Subcutaneous adipose tissue (tissue), 4 donors: ENCODE measurements around the gene TLCD4. TPM values are rescaled to one million over a fixed set of nuclear protein-coding genes. Genes with fewer than 3 reads are reported as not detected.

Experiments
- total RNA-seq, 4 donors: library from RNA; depleted of rRNA; stranded (reverse); fragments of >200 nt; gene quantifications; one replicate each; pipeline ENCODE4 v1.1.0, GENCODE V29; 2016
- TF ChIP-seq, protein P1 (sequence below): fragments of 450-650 bp; IDR thresholded peaks from one replicate; pipeline ENCODE4 v1.5.1; 2016; ENCODE audit warnings: low read depth, mild to moderate bottlenecking, control low read depth, antibody characterized with exemption, moderate library complexity

The TLCD4 gene
- total RNA-seq, 4 donors from 2014 or later, result 6.8 to 26.9 (median 21.8) TPM

DNA sequence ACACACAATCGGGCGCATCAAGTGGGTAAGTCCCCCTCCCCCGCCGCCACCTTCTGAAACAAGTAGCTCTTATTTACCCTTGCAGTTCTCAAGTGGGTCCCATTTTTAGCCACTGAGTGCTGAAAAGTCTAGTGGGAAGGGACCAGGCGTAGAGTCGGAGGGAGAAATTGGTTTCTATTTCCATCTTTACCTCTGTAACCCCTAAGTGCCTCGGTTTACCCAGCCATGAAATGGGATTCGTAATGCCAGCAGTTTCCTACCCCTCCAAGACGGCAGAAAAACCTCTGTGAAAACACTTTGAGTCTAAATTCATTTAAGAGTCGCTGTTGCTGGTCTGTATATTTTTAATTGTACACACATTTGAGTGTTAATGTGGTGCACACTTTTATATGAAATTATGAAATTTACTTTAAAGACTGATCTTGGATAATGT lies 928 bp downstream of the TLCD4 start:
- TF ChIP-seq, protein P1, sequence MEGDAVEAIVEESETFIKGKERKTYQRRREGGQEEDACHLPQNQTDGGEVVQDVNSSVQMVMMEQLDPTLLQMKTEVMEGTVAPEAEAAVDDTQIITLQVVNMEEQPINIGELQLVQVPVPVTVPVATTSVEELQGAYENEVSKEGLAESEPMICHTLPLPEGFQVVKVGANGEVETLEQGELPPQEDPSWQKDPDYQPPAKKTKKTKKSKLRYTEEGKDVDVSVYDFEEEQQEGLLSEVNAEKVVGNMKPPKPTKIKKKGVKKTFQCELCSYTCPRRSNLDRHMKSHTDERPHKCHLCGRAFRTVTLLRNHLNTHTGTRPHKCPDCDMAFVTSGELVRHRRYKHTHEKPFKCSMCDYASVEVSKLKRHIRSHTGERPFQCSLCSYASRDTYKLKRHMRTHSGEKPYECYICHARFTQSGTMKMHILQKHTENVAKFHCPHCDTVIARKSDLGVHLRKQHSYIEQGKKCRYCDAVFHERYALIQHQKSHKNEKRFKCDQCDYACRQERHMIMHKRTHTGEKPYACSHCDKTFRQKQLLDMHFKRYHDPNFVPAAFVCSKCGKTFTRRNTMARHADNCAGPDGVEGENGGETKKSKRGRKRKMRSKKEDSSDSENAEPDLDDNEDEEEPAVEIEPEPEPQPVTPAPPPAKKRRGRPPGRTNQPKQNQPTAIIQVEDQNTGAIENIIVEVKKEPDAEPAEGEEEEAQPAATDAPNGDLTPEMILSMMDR, result no peak

DNA sequence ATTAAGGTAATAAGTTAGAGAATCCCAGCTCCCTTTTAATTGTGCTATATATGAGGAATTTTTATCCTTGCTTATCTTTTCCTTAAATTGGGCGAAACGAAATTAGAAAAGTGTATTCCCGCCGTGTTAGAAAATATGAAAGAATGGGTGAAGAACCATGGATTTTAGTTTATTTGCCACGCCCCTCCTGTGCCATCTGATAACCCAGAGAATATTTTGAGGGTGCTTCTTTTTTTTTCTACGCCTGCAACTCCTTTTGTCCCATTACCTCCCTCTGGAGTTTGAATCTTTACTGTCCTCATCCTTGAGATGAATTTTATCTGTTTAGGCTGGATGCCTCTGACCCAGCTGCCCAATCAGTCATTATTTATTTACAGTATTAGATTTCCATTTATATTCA lies 1.6 kb downstream of the TLCD4 start:
- TF ChIP-seq, protein P1, result no peak

DNA sequence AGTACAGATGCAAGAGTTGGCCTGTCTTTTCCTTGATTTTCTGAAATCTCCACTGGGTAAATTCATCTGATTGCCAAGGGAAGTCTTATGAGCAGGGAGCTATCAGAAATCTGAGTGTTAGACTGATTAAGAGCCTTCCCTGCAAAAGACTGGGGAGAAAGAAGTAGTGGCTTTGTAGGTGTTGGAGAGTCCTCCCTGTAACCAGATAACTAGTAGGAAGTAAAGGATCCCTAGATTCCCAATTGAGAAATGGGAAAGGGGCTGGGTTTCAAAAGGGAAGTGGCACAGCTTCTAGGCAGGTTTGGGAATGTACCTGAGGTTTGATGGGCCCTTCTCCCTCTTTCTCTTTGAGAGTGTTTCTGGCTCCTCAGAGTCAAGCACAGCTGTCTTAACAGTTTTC lies 2.1 kb downstream of the TLCD4 start:
- TF ChIP-seq, protein P1, result no peak

DNA sequence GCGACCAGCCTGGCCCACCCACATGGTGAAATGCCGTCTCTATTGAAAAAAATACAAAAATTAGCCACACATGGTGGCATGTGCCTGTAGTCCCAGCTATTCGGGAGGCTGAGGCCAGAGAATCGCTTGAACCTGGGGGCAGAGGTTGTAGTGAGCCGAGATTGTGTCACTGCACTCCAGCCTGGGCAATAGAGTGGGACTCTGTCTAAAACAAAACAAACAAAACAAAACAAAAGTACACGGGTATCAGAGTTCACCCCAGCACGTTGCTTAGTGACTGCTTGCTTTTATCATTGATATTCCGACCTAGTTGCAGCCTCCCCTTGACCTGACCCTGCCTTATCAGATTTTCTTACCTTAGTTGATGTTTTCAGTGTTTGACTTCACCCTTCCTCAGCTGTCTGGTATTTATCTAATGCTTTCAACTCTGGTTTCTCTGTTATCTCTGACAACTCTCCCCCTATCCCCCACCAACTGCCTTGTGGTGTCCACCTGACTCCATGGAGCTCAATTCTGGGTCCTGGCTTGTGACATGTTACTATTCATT lies 5.1 kb downstream of the TLCD4 start:
- TF ChIP-seq, protein P1, result no peak

DNA sequence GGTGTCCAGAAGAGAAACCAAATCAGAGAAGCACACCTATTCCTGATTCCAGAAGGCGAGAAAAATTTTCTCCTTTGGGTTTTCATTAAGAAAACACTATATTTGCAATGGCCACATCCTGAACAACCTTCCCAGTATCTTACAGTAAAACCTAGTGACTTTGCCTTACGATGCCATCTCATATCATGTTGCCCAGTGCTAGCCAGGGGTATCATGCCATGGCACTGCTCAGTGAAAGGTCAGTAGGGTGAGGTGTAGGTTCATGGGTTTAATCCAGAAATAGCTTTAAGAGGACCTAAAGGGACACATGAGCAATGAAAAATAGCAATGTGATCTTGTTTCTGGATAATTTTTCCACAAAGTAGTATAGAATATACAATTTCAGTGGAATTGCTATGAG lies 7.2 kb downstream of the TLCD4 start:
- TF ChIP-seq, protein P1, result no peak

DNA sequence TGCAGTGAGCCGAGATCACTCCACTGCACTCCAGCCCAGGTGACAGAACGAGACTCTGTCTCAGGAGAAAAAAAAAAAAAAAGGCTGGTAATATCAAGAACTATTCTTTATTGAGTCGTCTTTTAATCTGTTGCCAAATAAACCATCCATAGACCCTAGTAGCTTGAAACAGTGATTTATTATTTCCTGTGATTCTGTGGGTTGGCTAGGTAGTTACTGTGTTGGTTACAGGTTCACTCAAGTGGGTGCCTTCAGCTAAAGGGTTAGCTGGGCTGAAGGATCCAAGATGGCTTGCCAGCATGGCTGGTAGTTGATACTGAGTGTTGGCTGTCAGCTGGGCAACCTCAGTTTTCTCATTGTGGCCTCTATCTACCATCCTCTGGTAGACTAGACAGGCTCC lies 9.2 kb downstream of the TLCD4 start:
- TF ChIP-seq, protein P1, result no peak

DNA sequence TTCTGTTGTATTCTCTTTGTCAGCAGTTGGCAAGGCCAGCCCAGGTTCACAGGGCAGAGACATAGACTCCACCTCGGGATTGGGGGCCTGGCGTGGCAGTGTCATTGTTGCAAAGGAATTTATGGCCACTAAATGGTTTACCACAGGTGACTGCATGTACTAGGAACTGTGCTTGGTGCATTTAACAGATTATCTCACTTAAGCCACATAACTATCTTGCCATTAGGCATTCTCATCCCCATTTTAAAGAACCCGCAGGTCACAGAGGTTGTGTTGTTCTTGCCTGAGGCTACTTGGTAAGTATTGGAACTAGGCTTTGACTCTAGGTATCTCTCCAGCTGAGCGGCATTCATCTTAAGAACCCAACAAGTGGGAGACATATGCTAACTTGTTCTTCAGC lies 9.7 kb downstream of the TLCD4 start:
- TF ChIP-seq, protein P1, result no peak
